GM19395 (cell line): ENCODE data around the gene DHX35.

Experiments used
- ATAC-seq: cut with Tn5 transposase; IDR thresholded peaks from one replicate; pipeline ENCODE4 v1.9.1; 2021; ENCODE audit warnings: mild to moderate bottlenecking, moderate library complexity; ENCODE audit not compliant: unreplicated experiment

Gene DHX35

GRCh38 chr20:39016506-39016905, 54.4 kb downstream of the DHX35 start:
- no peak for ATAC-seq

- ATAC-seq, result no peak
These were observed 56.9 kb downstream of the DHX35 start for GRCh38 chr20:39019027-39019426.

- peak; percentile 83 for ATAC-seq
These were observed 57.7 kb downstream of the DHX35 start for GRCh38 chr20:39019805-39020325.

- ATAC-seq, result peak; percentile 57
These were observed 59.6 kb downstream of the DHX35 start for GRCh38 chr20:39021748-39022147.

- ATAC-seq, result no peak
These were observed 63.7 kb downstream of the DHX35 start for GRCh38 chr20:39025883-39026282.

- no peak for ATAC-seq
These were observed 67.2 kb downstream of the DHX35 start for GRCh38 chr20:39029364-39029763.

- no peak for ATAC-seq
These were observed 70.9 kb downstream of the DHX35 start for GRCh38 chr20:39032997-39033396.

- ATAC-seq, result no peak
These were observed 73.9 kb downstream of the DHX35 start for GRCh38 chr20:39036011-39036410.

GRCh38 chr20:39036851-39037250, 74.7 kb downstream of the DHX35 start:
- no peak for ATAC-seq

GRCh38 chr20:39038047-39038446, 75.9 kb downstream of the DHX35 start:
- ATAC-seq, result no peak

GRCh38 chr20:39038495-39038894, 76.4 kb downstream of the DHX35 start:
- no peak for ATAC-seq

- ATAC-seq, result no peak
These were observed 77.1 kb downstream of the DHX35 start for GRCh38 chr20:39039261-39039660.

- ATAC-seq, result no peak
These were observed 78.0 kb downstream of the DHX35 start for GRCh38 chr20:39040116-39040515.

- no peak for ATAC-seq
These were observed 78.9 kb downstream of the DHX35 start for GRCh38 chr20:39041067-39041466.

GRCh38 chr20:39042279-39043150, 80.4 kb downstream of the DHX35 start:
- ATAC-seq, result no peak

GRCh38 chr20:39044501-39044900, 82.4 kb downstream of the DHX35 start:
- no peak for ATAC-seq

GRCh38 chr20:39045676-39046075, 83.5 kb downstream of the DHX35 start:
- no peak for ATAC-seq

- no peak for ATAC-seq
These were observed 85.4 kb downstream of the DHX35 start for GRCh38 chr20:39047417-39047985.

- no peak for ATAC-seq
These were observed 86.0 kb downstream of the DHX35 start for GRCh38 chr20:39048000-39048696.

GRCh38 chr20:39049148-39049547, 87.0 kb downstream of the DHX35 start:
- no peak for ATAC-seq

- ATAC-seq, result peak; percentile 84
These were observed 87.8 kb downstream of the DHX35 start for GRCh38 chr20:39049684-39050554.
